ENCODE data around the gene MAPKAPK2.

The MAPKAPK2 gene

GRCh38 chr1:206705726-206706297, 21.1 kb downstream of the MAPKAPK2 start:
- no peak for DNase-seq

- no peak for DNase-seq
Measured at GRCh38 chr1:206706298-206706791, 21.6 kb downstream of the MAPKAPK2 start.

- DNase-seq = no peak
Measured at GRCh38 chr1:206706806-206707366, 22.2 kb downstream of the MAPKAPK2 start.

GRCh38 chr1:206708058-206708457, 23.4 kb downstream of the MAPKAPK2 start:
- DNase-seq = no peak

GRCh38 chr1:206708882-206709281, 24.2 kb downstream of the MAPKAPK2 start:
- no peak for DNase-seq

GRCh38 chr1:206709322-206709721, 24.6 kb downstream of the MAPKAPK2 start:
- no peak for DNase-seq

- DNase-seq = no peak
Measured at GRCh38 chr1:206709772-206710459, 25.2 kb downstream of the MAPKAPK2 start.

GRCh38 chr1:206710460-206710823, 25.7 kb downstream of the MAPKAPK2 start:
- DNase-seq = no peak

GRCh38 chr1:206713070-206713469, 28.4 kb downstream of the MAPKAPK2 start:
- no peak for DNase-seq

- DNase-seq = no peak
Measured at GRCh38 chr1:206713910-206714312, 29.2 kb downstream of the MAPKAPK2 start.

GRCh38 chr1:206714331-206715058, 29.8 kb downstream of the MAPKAPK2 start:
- no peak for DNase-seq

GRCh38 chr1:206715120-206715519, 30.4 kb downstream of the MAPKAPK2 start:
- DNase-seq = no peak

- DNase-seq = no peak
Measured at GRCh38 chr1:206715552-206716158, 30.9 kb downstream of the MAPKAPK2 start.

- no peak for DNase-seq
Measured at GRCh38 chr1:206716159-206716869, 31.6 kb downstream of the MAPKAPK2 start.

GRCh38 chr1:206716870-206717673, 32.4 kb downstream of the MAPKAPK2 start:
- DNase-seq = no peak

- DNase-seq = no peak
Measured at GRCh38 chr1:206717674-206717989, 32.9 kb downstream of the MAPKAPK2 start.

- DNase-seq = no peak
Measured at GRCh38 chr1:206719169-206719839, 34.6 kb downstream of the MAPKAPK2 start.

- DNase-seq = no peak
Measured at GRCh38 chr1:206721454-206721853, 36.7 kb downstream of the MAPKAPK2 start.

GRCh38 chr1:206722751-206723461, 38.2 kb downstream of the MAPKAPK2 start:
- DNase-seq = no peak

GRCh38 chr1:206723462-206723804, 38.7 kb downstream of the MAPKAPK2 start:
- no peak for DNase-seq

Measured in GDM1 (cell line).